WERI-Rb-1 (cell line): Measurements from ENCODE around the gene FBXW12.

Experiments used
- DNase-seq: peaks from one replicate; pipeline ENCODE4 v3.0.0-alpha.2; 2020
- H3K27ac ChIP-seq: fragments of 250-450 bp; sonication (Bioruptor Pico); 2 replicates; pipeline ENCODE4 v1.5.1; 2020; ENCODE audit warnings: mild to moderate bottlenecking, moderate library complexity
- H3K27me3 ChIP-seq: fragments of 250-450 bp; sonication (Bioruptor Pico); 2 replicates; pipeline ENCODE4 v1.5.1; 2021; ENCODE audit warnings: mild to moderate bottlenecking, low read depth, moderate library complexity; ENCODE audit not compliant: insufficient read depth, severe bottlenecking
- H3K36me3 ChIP-seq: fragments of 250-450 bp; sonication (Bioruptor Pico); 2 replicates; pipeline ENCODE4 v1.5.1; 2020; ENCODE audit warnings: mild to moderate bottlenecking, moderate library complexity
- H3K4me3 ChIP-seq: 2 replicates; pipeline ENCODE4 v1.5.1; 2011; ENCODE audit warnings: low read depth, mild to moderate bottlenecking, control low read depth, low read length
- H3K9me3 ChIP-seq: fragments of 250-450 bp; sonication (Bioruptor Pico); 2 replicates; pipeline ENCODE4 v1.5.1; 2021; ENCODE audit warnings: mild to moderate bottlenecking, moderate library complexity; ENCODE audit not compliant: severe bottlenecking
- TF ChIP-seq, protein P1 (sequence below): IDR thresholded peaks from 2 replicates; pipeline ENCODE4 v1.5.1; 2011; ENCODE audit warnings: low read depth, mild to moderate bottlenecking, control low read depth, inconsistent platforms, low read length

Gene FBXW12

DNA sequence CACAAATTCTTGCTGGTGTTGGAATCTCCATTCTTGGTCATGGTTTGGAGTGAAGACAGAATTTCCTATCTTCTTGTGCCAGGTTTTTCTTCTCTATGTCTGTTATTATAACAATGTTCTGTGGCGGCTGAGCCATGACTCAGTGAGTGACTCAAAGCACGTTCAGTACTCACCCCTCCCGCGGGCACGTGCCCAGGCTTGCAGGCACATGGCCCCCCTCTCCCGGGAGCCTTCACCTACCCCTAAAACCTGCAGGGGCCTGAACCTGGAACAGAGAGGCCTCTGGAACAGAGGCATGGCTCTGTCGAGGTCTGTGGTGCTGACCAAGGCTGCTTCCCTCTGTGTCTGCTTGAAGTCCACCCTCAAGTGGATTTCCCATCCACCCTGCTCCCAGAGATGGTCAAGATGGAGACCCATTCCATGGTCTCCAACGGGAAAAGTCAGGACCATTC, 30.3 kb downstream of the FBXW12 start:
- Histone ChIP-seq H3K4me3 (no peak overlapping the region), H3K27me3 (no peaks in the 10 kb centered on the region), H3K27ac (no peak overlapping the region), H3K36me3 (peaks cover 37% of the 10 kb centered on the region), H3K9me3 (no peaks in the 10 kb centered on the region)
- peak; percentile 4 for DNase-seq
- TF ChIP-seq, protein P1, sequence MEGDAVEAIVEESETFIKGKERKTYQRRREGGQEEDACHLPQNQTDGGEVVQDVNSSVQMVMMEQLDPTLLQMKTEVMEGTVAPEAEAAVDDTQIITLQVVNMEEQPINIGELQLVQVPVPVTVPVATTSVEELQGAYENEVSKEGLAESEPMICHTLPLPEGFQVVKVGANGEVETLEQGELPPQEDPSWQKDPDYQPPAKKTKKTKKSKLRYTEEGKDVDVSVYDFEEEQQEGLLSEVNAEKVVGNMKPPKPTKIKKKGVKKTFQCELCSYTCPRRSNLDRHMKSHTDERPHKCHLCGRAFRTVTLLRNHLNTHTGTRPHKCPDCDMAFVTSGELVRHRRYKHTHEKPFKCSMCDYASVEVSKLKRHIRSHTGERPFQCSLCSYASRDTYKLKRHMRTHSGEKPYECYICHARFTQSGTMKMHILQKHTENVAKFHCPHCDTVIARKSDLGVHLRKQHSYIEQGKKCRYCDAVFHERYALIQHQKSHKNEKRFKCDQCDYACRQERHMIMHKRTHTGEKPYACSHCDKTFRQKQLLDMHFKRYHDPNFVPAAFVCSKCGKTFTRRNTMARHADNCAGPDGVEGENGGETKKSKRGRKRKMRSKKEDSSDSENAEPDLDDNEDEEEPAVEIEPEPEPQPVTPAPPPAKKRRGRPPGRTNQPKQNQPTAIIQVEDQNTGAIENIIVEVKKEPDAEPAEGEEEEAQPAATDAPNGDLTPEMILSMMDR = no peak

DNA sequence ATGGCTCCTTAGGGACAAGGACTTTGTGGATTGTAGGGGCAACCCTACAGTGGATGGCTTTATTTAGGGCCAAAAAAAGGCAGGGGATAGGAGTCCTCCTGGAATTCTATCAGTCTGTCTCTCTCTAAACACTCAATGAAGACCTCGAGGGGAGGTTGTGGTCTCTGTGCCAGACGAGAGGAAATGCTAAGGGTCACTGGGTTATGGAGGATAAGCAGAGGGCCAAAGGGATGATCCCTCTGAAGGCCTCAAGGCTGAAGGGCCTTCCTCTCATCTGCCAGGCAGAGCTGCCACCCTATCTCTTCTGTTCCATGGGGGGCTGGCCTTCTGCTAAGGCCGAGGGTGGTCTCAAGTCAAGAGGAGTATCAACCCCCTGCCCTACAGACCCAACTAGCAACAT, 30.9 kb downstream of the FBXW12 start:
- DNase-seq = no peak
- H3K27me3 ChIP-seq = no peaks in the 10 kb centered on the region
- no peaks in the 10 kb centered on the region for H3K9me3 ChIP-seq
- peaks cover 43% of the 10 kb centered on the region for H3K36me3 ChIP-seq
- H3K27ac ChIP-seq = no peak overlapping the region
- no peak overlapping the region for H3K4me3 ChIP-seq
- TF ChIP-seq, protein P1 = no peak

DNA sequence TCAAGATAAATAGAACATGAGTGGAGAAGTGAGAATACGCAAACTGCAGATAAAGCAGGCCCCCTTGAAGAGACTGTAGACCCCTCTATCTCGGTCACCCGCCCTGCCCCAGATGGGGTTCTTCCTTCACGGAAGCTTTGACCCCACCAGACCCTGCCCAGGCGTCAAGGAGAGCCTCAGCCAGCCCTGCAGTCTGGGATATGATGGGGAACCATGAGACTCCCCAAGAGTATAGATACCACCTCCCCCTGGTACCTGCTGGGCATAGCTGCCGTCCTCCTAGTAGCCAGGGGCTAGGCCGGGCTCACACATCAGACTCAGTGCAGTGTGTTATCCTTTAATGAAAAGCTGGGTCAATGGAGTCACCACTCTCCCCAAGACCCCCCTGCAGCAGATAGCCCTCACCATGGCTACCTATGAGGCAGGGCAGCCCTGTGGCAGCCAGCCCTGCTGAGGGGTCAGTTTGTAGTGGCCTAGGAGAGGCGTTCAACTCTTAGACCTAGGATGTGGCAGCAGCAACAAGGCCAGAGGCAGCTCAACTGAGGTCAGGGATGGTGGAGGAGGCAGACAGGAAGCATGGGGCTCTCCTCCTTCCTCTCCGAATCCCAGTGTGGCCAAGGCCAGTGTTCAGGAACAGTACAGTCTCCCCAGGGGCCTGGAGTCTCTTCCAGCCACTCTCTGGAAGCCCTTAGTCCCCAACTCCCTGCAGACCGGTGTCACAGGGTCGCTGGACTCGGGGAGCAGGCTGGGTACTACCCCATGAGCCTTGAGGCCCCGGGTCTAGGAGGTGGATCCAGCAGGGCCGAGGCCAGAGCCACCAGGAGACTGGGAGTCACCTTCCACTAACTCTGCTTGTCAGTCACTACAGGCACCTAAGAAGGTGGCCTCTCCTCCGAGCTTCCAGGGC, 31.8 kb downstream of the FBXW12 start:
- DNase-seq = peak; percentile 5
- no peak overlapping the region for H3K27ac ChIP-seq
- H3K4me3 ChIP-seq = no peak overlapping the region
- no peaks in the 10 kb centered on the region for H3K27me3 ChIP-seq
- TF ChIP-seq, protein P1 = no peak
- peaks cover 51% of the 10 kb centered on the region for H3K36me3 ChIP-seq
- H3K9me3 ChIP-seq = no peaks in the 10 kb centered on the region

DNA sequence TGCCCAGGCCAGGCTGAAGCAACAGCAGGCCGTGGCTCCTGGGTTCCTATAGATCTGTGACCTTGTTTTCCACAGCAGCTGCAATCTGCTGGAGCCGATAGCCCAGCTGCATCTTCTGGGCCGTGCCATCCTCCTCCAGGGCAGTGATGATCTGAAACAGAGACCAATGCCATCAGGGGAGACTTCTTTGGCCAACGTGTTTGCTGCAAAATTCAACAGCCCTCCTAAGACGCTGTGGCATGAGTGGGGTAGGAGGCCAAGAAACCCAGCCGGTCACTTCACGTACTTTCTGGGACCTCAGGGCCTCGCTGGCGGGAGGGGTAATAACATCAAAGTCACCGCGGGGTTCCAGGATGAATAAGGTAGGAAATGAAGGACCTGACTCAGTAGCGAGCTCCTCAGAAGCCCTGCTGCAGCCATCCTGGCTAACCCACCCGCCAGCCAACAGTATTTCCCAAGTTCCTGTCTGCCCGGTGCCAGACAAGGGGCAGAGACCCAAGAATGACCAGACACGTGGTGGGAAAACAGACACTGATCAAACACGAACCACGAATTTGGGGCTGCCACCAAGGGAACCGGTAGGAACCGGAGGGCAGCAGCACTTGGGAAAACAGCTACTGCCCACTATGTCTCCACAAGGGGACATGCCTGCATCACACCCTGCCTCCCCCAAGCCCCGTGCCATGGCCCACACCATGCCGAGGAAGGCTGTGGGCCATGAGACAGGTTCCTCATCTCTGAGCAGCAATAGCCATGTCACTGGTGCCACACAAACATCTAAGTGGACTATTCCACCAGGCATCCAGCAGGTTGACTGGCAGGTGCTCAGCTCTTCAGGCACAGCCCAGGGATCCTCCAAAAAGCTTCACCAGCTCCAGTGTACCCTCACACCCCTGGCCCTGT, 32.7 kb downstream of the FBXW12 start:
- no peak overlapping the region for H3K4me3 ChIP-seq
- peak; percentile 5 for DNase-seq
- H3K27ac ChIP-seq = no peak overlapping the region
- H3K9me3 ChIP-seq = no peaks in the 10 kb centered on the region
- no peaks in the 10 kb centered on the region for H3K27me3 ChIP-seq
- TF ChIP-seq, protein P1 = no peak
- peaks cover 60% of the 10 kb centered on the region for H3K36me3 ChIP-seq

GRCh38 chr3:48405343-48405881, 33.4 kb downstream of the FBXW12 start:
- Histone ChIP-seq H3K4me3 (no peak overlapping the region), H3K36me3 (peaks cover 68% of the 10 kb centered on the region), H3K27me3 (no peaks in the 10 kb centered on the region), H3K9me3 (no peaks in the 10 kb centered on the region), H3K27ac (no peak overlapping the region)
- DNase-seq = peak; percentile 3
- TF ChIP-seq, protein P1 = no peak
